Activated gamma-delta T cell treated with anti-CD3 and anti-CD28 coated beads, Interleukin-2, amount 50 U/mL, for 16 hours (primary cell): ENCODE data around the gene TIMMDC1.

Experiments
- DNase-seq: peaks from one replicate; pipeline ENCODE4 v3.0.0-alpha.2; 2020; ENCODE audit warnings: low read depth

TIMMDC1 gene

GRCh38 chr3:119498186-119499011, at the start of gene TIMMDC1:
TIMMDC1 (plus strand) TSS chr3:119498547; CDS start chr3:119498734, 187 bp downstream.
- DNase-seq, result peak; percentile 98

GRCh38 chr3:119453822-119454221, 44.5 kb upstream of the TIMMDC1 start:
- DNase-seq, result no peak

- no peak for DNase-seq
Measured at GRCh38 chr3:119456469-119456868, 41.9 kb upstream of the TIMMDC1 start.

- no peak for DNase-seq
Measured at GRCh38 chr3:119457246-119457645, 41.1 kb upstream of the TIMMDC1 start.

- peak; percentile 99 for DNase-seq
Measured at GRCh38 chr3:119463171-119464169, 34.9 kb upstream of the TIMMDC1 start, which contains the start of gene TMEM39A. TMEM39A (minus strand) TSS chr3:119463615; CDS start chr3:119462074, 1,541 bp downstream.

GRCh38 chr3:119468041-119468440, 30.3 kb upstream of the TIMMDC1 start:
- DNase-seq, result no peak

- DNase-seq, result no peak
Measured at GRCh38 chr3:119469418-119470189, 28.7 kb upstream of the TIMMDC1 start.

- DNase-seq, result no peak
Measured at GRCh38 chr3:119470866-119471265, 27.5 kb upstream of the TIMMDC1 start.

- DNase-seq, result no peak
Measured at GRCh38 chr3:119481079-119481478, 17.3 kb upstream of the TIMMDC1 start.

- DNase-seq, result no peak
Measured at GRCh38 chr3:119483101-119483500, 15.2 kb upstream of the TIMMDC1 start.

GRCh38 chr3:119485563-119485962, 12.8 kb upstream of the TIMMDC1 start:
- no peak for DNase-seq

- DNase-seq, result no peak
Measured at GRCh38 chr3:119490153-119490552, 8.2 kb upstream of the TIMMDC1 start.

- DNase-seq, result no peak
Measured at GRCh38 chr3:119492128-119492527, 6.2 kb upstream of the TIMMDC1 start.

- DNase-seq, result no peak
Measured at GRCh38 chr3:119492810-119493209, 5.5 kb upstream of the TIMMDC1 start.

GRCh38 chr3:119494597-119494996, 3.8 kb upstream of the TIMMDC1 start:
- DNase-seq, result no peak

- DNase-seq, result no peak
Measured at GRCh38 chr3:119497820-119498185, 544 bp upstream of the TIMMDC1 start.

GRCh38 chr3:119500265-119500664, 1.9 kb downstream of the TIMMDC1 start:
- DNase-seq, result no peak

GRCh38 chr3:119500901-119501300, 2.6 kb downstream of the TIMMDC1 start:
- DNase-seq, result no peak

- DNase-seq, result no peak
Measured at GRCh38 chr3:119506631-119507030, 8.3 kb downstream of the TIMMDC1 start.

- no peak for DNase-seq
Measured at GRCh38 chr3:119507404-119507803, 9.1 kb downstream of the TIMMDC1 start.

GRCh38 chr3:119508172-119508845, 10.0 kb downstream of the TIMMDC1 start:
- DNase-seq, result no peak
